Stimulated activated memory B cell treated with anti-CD40 and anti-IgM and Interleukin-4, amounts not matched to agents 10 μg/mL and 1 μg/mL and 100 μg/mL, for 72 hours (primary cell): ENCODE measurements around the gene CHCHD10.

Experiments
- ATAC-seq: fragments of 150-1000 bp; cut with Tn5 transposase; 2 replicates; pipeline ENCODE4 v1.10.0; 2021
- H3K27ac Mint-ChIP-seq: one replicate; pipeline ENCODE4 v1.8.0; 2022; ENCODE audit warnings: mild to moderate bottlenecking, mixed read lengths
- H3K27me3 Mint-ChIP-seq: one replicate; pipeline ENCODE4 v1.8.0; 2022; ENCODE audit warnings: mixed read lengths
- H3K36me3 Mint-ChIP-seq: one replicate; pipeline ENCODE4 v1.8.0; 2022; ENCODE audit warnings: mixed read lengths
- H3K4me1 Mint-ChIP-seq: one replicate; pipeline ENCODE4 v1.8.0; 2022; ENCODE audit warnings: mixed read lengths
- H3K4me3 Mint-ChIP-seq: one replicate; pipeline ENCODE4 v1.8.0; 2022; ENCODE audit warnings: mild to moderate bottlenecking, moderate library complexity, mixed read lengths
- H3K9me3 Mint-ChIP-seq: one replicate; pipeline ENCODE4 v1.8.0; 2022; ENCODE audit warnings: mixed read lengths

The CHCHD10 gene

GRCh38 chr22:23716811-23717801 lies 50.7 kb downstream of the CHCHD10 start:
- ATAC-seq = peak; percentile 95
- Mint-ChIP-seq H3K27me3 (no peaks in the 10 kb centered on the region), H3K4me1 (peaks cover 30% of the 10 kb centered on the region), H3K27ac (peak overlapping the region; percentile 89), H3K9me3 (no peaks in the 10 kb centered on the region), H3K36me3 (peaks cover 19% of the 10 kb centered on the region), H3K4me3 (peak overlapping the region; percentile 84)
